CD4-positive, alpha-beta T cell (primary cell): Measurements from ENCODE around the gene MCTP1. TPM values are rescaled to one million over a fixed set of nuclear protein-coding genes. Genes with fewer than 3 reads are reported as not detected.

Experiments used
- ATAC-seq: fragments of 200-7000 bp; cut with Tn5 transposase; one replicate; pipeline ENCODE4 v1.10.0; 2022; ENCODE audit warnings: mild to moderate bottlenecking; ENCODE audit not compliant: poor library complexity
- CTCF ChIA-PET: fragments of 350-600 bp; sonication (Branson Sonifier 250); formaldehyde crosslinking; loops from one replicate; lab custom pipeline; 2021; ENCODE audit warnings: antibody characterized with exemption, inconsistent platforms; lab: Charles Lee
- POLR2A ChIA-PET: fragments of 350-600 bp; sonication (Branson Sonifier 250); formaldehyde crosslinking; loops from one replicate; lab custom pipeline; 2021; ENCODE audit warnings: antibody characterized with exemption, inconsistent platforms; lab: Charles Lee
- DNase-seq, 14 experiments: peaks; one replicate each; pipeline ENCODE4 v3.0.0-alpha.2; 2013 to 2020; ENCODE audit warnings: mixed read lengths in 2 of 14
- H3K27ac ChIP-seq, 2 donors: one replicate each; pipeline versions ENCODE4 v1.5.1 to v1.7.0; 2013; ENCODE audit warnings: low read length in 2 of 2, low read depth in 1 of 2, mild to moderate bottlenecking in 1 of 2
- H3K27me3 ChIP-seq, 2 experiments: 1 replicate in 1 of 2; 2 replicates in 1 of 2; pipeline versions ENCODE4 v1.6.1 to v1.7.0; 2013; ENCODE audit warnings: low read length in 2 of 2, control low read depth in 1 of 2, mild to moderate bottlenecking in 1 of 2, moderate library complexity in 1 of 2; ENCODE audit not compliant: insufficient read depth in 2 of 2, control insufficient read depth in 1 of 2
- H3K36me3 ChIP-seq: one replicate; pipeline ENCODE4 v1.6.1; 2013; ENCODE audit warnings: low read length, control low read depth; ENCODE audit not compliant: insufficient read depth
- H3K4me1 ChIP-seq: one replicate; pipeline ENCODE4 v1.6.1; 2013; ENCODE audit warnings: low read length, control low read depth; ENCODE audit not compliant: insufficient read depth
- H3K4me3 ChIP-seq: one replicate; pipeline ENCODE4 v1.5.1; 2013; ENCODE audit warnings: mild to moderate bottlenecking, low read length, moderate library complexity
- H3K9me3 ChIP-seq, 2 experiments: 1 replicate in 1 of 2; 2 replicates in 1 of 2; pipeline versions ENCODE4 v1.6.1 to v1.7.0; 2013; ENCODE audit warnings: low read length in 2 of 2, mild to moderate bottlenecking in 2 of 2, control low read depth in 1 of 2, moderate library complexity in 1 of 2; ENCODE audit not compliant: control insufficient read depth in 1 of 2, insufficient read depth in 1 of 2
- H3K27ac Mint-ChIP-seq: one replicate; pipeline ENCODE4 v1.8.0; 2020; ENCODE audit warnings: mixed read lengths
- H3K27me3 Mint-ChIP-seq: one replicate; pipeline ENCODE4 v1.8.0; 2021; ENCODE audit warnings: mixed read lengths
- H3K36me3 Mint-ChIP-seq: one replicate; pipeline ENCODE4 v1.8.0; 2021; ENCODE audit warnings: low read depth, mixed read lengths
- H3K4me1 Mint-ChIP-seq: one replicate; pipeline ENCODE4 v1.8.0; 2021; ENCODE audit warnings: low read depth, mixed read lengths
- H3K4me3 Mint-ChIP-seq: one replicate; pipeline ENCODE4 v1.8.0; 2020; ENCODE audit warnings: mild to moderate bottlenecking, mixed read lengths
- H3K9me3 Mint-ChIP-seq: one replicate; pipeline ENCODE4 v1.8.0; 2020; ENCODE audit warnings: mixed read lengths
- CTCF ChIP-seq: fragments of 200-600 bp; IDR thresholded peaks from one replicate; pipeline ENCODE4 v1.8.0; 2022; ENCODE audit warnings: antibody characterized with exemption, mild to moderate bottlenecking
- intact Hi-C, 2 experiments: fragments of 100-400 bp; cut with DNase I in 1 of 2; cut with micrococcal nuclease in 1 of 2; formaldehyde crosslinking; loops; one replicate each; pipeline versions ENCODE4 v1.15.1 to v1.9.0; 2023 to 2025; cut with DNase I, micrococcal nuclease
- total RNA-seq, 174 experiments: library from RNA in 2 of 174; stranded (reverse) in 2 of 174; gene quantifications; one replicate each; pipeline ENCODE4 v1.2.3 and lab custom pipeline; 2021 to 2026

The MCTP1 gene
- total RNA-seq, 2 experiments from 2014 or later: 2.1 to 2.7 TPM

- no peak overlapping the region for H3K4me3 ChIP-seq
- intact Hi-C loops: no loop called here
- ChIA-PET CTCF (no interaction called here), POLR2A (no interaction called here)
- no peaks in the 10 kb centered on the region for H3K9me3 ChIP-seq
- no peaks in the 10 kb centered on the region for H3K4me1 Mint-ChIP-seq
- no peaks in the 10 kb centered on the region for H3K27me3 ChIP-seq
- no peaks in the 10 kb centered on the region for H3K27me3 Mint-ChIP-seq
- H3K9me3 Mint-ChIP-seq: no peaks in the 10 kb centered on the region
- H3K4me3 Mint-ChIP-seq: no peak overlapping the region
- H3K36me3 Mint-ChIP-seq: no peaks in the 10 kb centered on the region
- H3K27ac ChIP-seq: no peak overlapping the region
- H3K4me1 ChIP-seq: no peaks in the 10 kb centered on the region
- H3K27ac Mint-ChIP-seq: no peak overlapping the region
- no peak for DNase-seq
- no peak for TF ChIP-seq CTCF
- no peaks in the 10 kb centered on the region for H3K36me3 ChIP-seq
- no peak for ATAC-seq
Measured at GRCh38 chr5:95020345-95020744, 264.5 kb downstream of the MCTP1 start.

GRCh38 chr5:95018946-95019345 lies 265.9 kb downstream of the MCTP1 start:
- Mint-ChIP-seq H3K4me3 (no peak overlapping the region), H3K36me3 (no peaks in the 10 kb centered on the region), H3K27me3 (no peaks in the 10 kb centered on the region), H3K27ac (no peak overlapping the region), H3K9me3 (no peaks in the 10 kb centered on the region), H3K4me1 (no peaks in the 10 kb centered on the region)
- no peaks in the 10 kb centered on the region for H3K9me3 ChIP-seq
- no peak overlapping the region for H3K4me3 ChIP-seq
- H3K36me3 ChIP-seq: no peaks in the 10 kb centered on the region
- no peaks in the 10 kb centered on the region for H3K4me1 ChIP-seq
- intact Hi-C loops: no loop called here
- POLR2A ChIA-PET: no interaction called here
- CTCF ChIA-PET: no interaction called here
- no peak for ATAC-seq
- DNase-seq: no peak
- TF ChIP-seq CTCF: no peak
- H3K27ac ChIP-seq: no peak overlapping the region
- H3K27me3 ChIP-seq: no peaks in the 10 kb centered on the region

- Histone ChIP-seq H3K4me1 (no peaks in the 10 kb centered on the region), H3K27ac (no peak overlapping the region), H3K36me3 (no peaks in the 10 kb centered on the region), H3K9me3 (no peaks in the 10 kb centered on the region), H3K4me3 (no peak overlapping the region), H3K27me3 (no peaks in the 10 kb centered on the region)
- POLR2A ChIA-PET: no interaction called here
- Mint-ChIP-seq H3K27me3 (no peaks in the 10 kb centered on the region), H3K4me3 (no peak overlapping the region), H3K4me1 (no peaks in the 10 kb centered on the region), H3K27ac (no peak overlapping the region), H3K9me3 (no peaks in the 10 kb centered on the region), H3K36me3 (no peaks in the 10 kb centered on the region)
- CTCF ChIA-PET: no interaction called here
- DNase-seq (no peak), ATAC-seq (no peak)
- intact Hi-C loops: no loop called here
- no peak for TF ChIP-seq CTCF
Measured at GRCh38 chr5:95018511-95018910, 266.4 kb downstream of the MCTP1 start.
